Astrocyte (in vitro differentiated cells and primary cell): ENCODE measurements around the gene TMEM178B. TPM values are rescaled to one million over a fixed set of nuclear protein-coding genes. Genes with fewer than 3 reads are reported as not detected.
"Not testable (repeated sequence)": the region's sequence is repeated elsewhere in the genome, so short reads cannot be mapped to it uniquely, and the experiment has no call there.

ENCODE experiments used
- DNase-seq: peaks from one replicate; pipeline ENCODE4 v3.0.0-alpha.2; 2010; ENCODE audit warnings: low read depth
- FAIRE-seq: peaks from 2 replicates; lab custom pipeline; 2011; peaks lifted over from hg19 to GRCh38; lab: Jason Lieb, UNC
- H2AFZ ChIP-seq: 2 replicates; pipeline ENCODE4 v1.6.0; 2012; ENCODE audit warnings: low read depth, low read length, inconsistent platforms
- H3K27ac ChIP-seq: 2 replicates; pipeline ENCODE4 v1.5.1; 2011; ENCODE audit warnings: low read depth, low read length, inconsistent platforms
- H3K27me3 ChIP-seq: 2 replicates; pipeline ENCODE4 v1.6.0; 2011; ENCODE audit warnings: low read length, inconsistent platforms; ENCODE audit not compliant: insufficient read depth
- H3K36me3 ChIP-seq: 2 replicates; pipeline ENCODE4 v1.5.1; 2011; ENCODE audit warnings: low read length, inconsistent platforms; ENCODE audit not compliant: insufficient read depth
- H3K4me1 ChIP-seq: 2 replicates; pipeline ENCODE4 v1.5.1; 2011; ENCODE audit warnings: low read length, inconsistent platforms; ENCODE audit not compliant: insufficient read depth
- H3K4me2 ChIP-seq: 2 replicates; pipeline ENCODE4 v1.6.0; 2012; ENCODE audit warnings: low read length, inconsistent platforms
- H3K4me3 ChIP-seq: 2 replicates; pipeline ENCODE4 v1.5.1; 2011; ENCODE audit warnings: low read depth, mild to moderate bottlenecking, low read length, inconsistent platforms; ENCODE audit not compliant: insufficient read depth
- H3K79me2 ChIP-seq: 2 replicates; pipeline ENCODE4 v1.6.0; 2012; ENCODE audit warnings: mild to moderate bottlenecking, low read length, inconsistent platforms; ENCODE audit not compliant: insufficient read depth
- H3K9ac ChIP-seq: 2 replicates; pipeline ENCODE4 v1.6.0; 2012; ENCODE audit warnings: mild to moderate bottlenecking, low read length, inconsistent platforms
- H3K9me3 ChIP-seq: 2 replicates; pipeline ENCODE4 v1.5.1; 2012; ENCODE audit warnings: low read depth, mild to moderate bottlenecking, low read length, inconsistent platforms; ENCODE audit not compliant: insufficient read depth
- H4K20me1 ChIP-seq: 2 replicates; pipeline ENCODE4 v1.6.0; 2012; ENCODE audit warnings: low read length, inconsistent platforms; ENCODE audit not compliant: insufficient read depth
- H3K27ac Mint-ChIP-seq: one replicate; pipeline ENCODE4 v1.8.0; 2021; ENCODE audit warnings: mild to moderate bottlenecking, mixed read lengths; ENCODE audit not compliant: unreplicated experiment
- H3K27me3 Mint-ChIP-seq: one replicate; pipeline ENCODE4 v1.8.0; 2021; ENCODE audit warnings: low read depth, mixed read lengths; ENCODE audit not compliant: unreplicated experiment
- H3K36me3 Mint-ChIP-seq: one replicate; pipeline ENCODE4 v1.8.0; 2021; ENCODE audit warnings: low read depth, mixed read lengths; ENCODE audit not compliant: unreplicated experiment
- H3K4me1 Mint-ChIP-seq: one replicate; pipeline ENCODE4 v1.8.0; 2021; ENCODE audit warnings: low read depth, mixed read lengths; ENCODE audit not compliant: unreplicated experiment
- H3K4me3 Mint-ChIP-seq: one replicate; pipeline ENCODE4 v1.8.0; 2021; ENCODE audit warnings: mild to moderate bottlenecking, moderate library complexity, mixed read lengths; ENCODE audit not compliant: unreplicated experiment
- H3K9me3 Mint-ChIP-seq: one replicate; pipeline ENCODE4 v1.8.0; 2021; ENCODE audit warnings: mild to moderate bottlenecking, mixed read lengths; ENCODE audit not compliant: unreplicated experiment
- CTCF ChIP-seq: IDR thresholded peaks from 2 replicates; pipeline ENCODE4 v1.5.1; 2011; ENCODE audit warnings: low read depth, mild to moderate bottlenecking, inconsistent platforms, low read length, moderate library complexity; ENCODE audit not compliant: insufficient read depth
- EZH2 ChIP-seq: IDR thresholded peaks from 2 replicates; pipeline ENCODE4 v1.6.1; 2012; ENCODE audit warnings: mild to moderate bottlenecking, low read length, inconsistent platforms; ENCODE audit not compliant: insufficient read depth
- total RNA-seq: library from RNA; stranded (reverse); gene quantifications from 2 replicates; pipeline ENCODE4 v1.2.1, GENCODE V29; 2021

The TMEM178B gene
- total RNA-seq, 1 donor from 2014 or later, result 3.9 TPM

- Histone ChIP-seq H4K20me1 (no peaks in the 10 kb centered on the region), H3K79me2 (no peaks in the 10 kb centered on the region), H2AFZ (no peak overlapping the region), H3K9me3 (no peaks in the 10 kb centered on the region), H3K27ac (no peak overlapping the region), H3K27me3 (peaks cover 23% of the 10 kb centered on the region), H3K36me3 (no peaks in the 10 kb centered on the region), H3K4me3 (no peak overlapping the region), H3K9ac (no peak overlapping the region), H3K4me1 (no peaks in the 10 kb centered on the region), H3K4me2 (no peak overlapping the region)
- Mint-ChIP-seq H3K9me3 (no peaks in the 10 kb centered on the region), H3K4me1 (no peaks in the 10 kb centered on the region), H3K27me3 (peaks cover 14% of the 10 kb centered on the region), H3K36me3 (no peaks in the 10 kb centered on the region), H3K4me3 (no peak overlapping the region), H3K27ac (no peak overlapping the region)
- DNase-seq (no peak), FAIRE-seq (no peak)
- no peak for TF ChIP-seq EZH2
- no peak for TF ChIP-seq CTCF
These were observed 5.4 kb downstream of the TMEM178B start for GRCh38 chr7:141079219-141079618.

- not testable (repeated sequence) for H3K9me3 ChIP-seq, H3K36me3 ChIP-seq, H3K27ac ChIP-seq, H3K9me3 Mint-ChIP-seq, H3K4me1 ChIP-seq, H2AFZ ChIP-seq, DNase-seq, H3K4me1 Mint-ChIP-seq, H3K27me3 ChIP-seq, H3K27ac Mint-ChIP-seq, H3K9ac ChIP-seq, H3K4me2 ChIP-seq, H3K27me3 Mint-ChIP-seq, H4K20me1 ChIP-seq, H3K79me2 ChIP-seq, H3K4me3 Mint-ChIP-seq, H3K4me3 ChIP-seq, H3K36me3 Mint-ChIP-seq, FAIRE-seq
These were observed 15.6 kb downstream of the TMEM178B start for GRCh38 chr7:141089490-141089889.

GRCh38 chr7:141094336-141095070 is 20.6 kb downstream of the TMEM178B start:
- DNase-seq (no peak), FAIRE-seq (no peak)
- Histone ChIP-seq H3K4me2 (no peak overlapping the region), H4K20me1 (no peaks in the 10 kb centered on the region), H3K9ac (no peak overlapping the region), H3K79me2 (no peaks in the 10 kb centered on the region), H3K27ac (no peak overlapping the region), H3K27me3 (no peaks in the 10 kb centered on the region), H3K36me3 (no peaks in the 10 kb centered on the region), H3K4me3 (no peak overlapping the region), H3K9me3 (no peaks in the 10 kb centered on the region), H3K4me1 (no peaks in the 10 kb centered on the region), H2AFZ (no peak overlapping the region)
- Mint-ChIP-seq H3K4me1 (no peaks in the 10 kb centered on the region), H3K27ac (no peak overlapping the region), H3K9me3 (no peaks in the 10 kb centered on the region), H3K27me3 (peaks cover 2% of the 10 kb centered on the region), H3K36me3 (no peaks in the 10 kb centered on the region), H3K4me3 (no peak overlapping the region)
- no peak for TF ChIP-seq EZH2
- no peak for TF ChIP-seq CTCF
